ENCODE data around the gene SLTM. TPM values are rescaled to one million over a fixed set of nuclear protein-coding genes. Genes with fewer than 3 reads are reported as not detected.
"Not testable (repeated sequence)": the region's sequence is repeated elsewhere in the genome, so short reads cannot be mapped to it uniquely, and the experiment has no call there.

Gene SLTM
- total and polyA plus RNA-seq, 8 donors, result 57.4 to 154 (median 130) TPM

- intact Hi-C loops (cut with DNase I), result no loop called here
- Histone ChIP-seq H3K9me3 (no peaks in the 10 kb centered on the region), H3K4me3 (no peak overlapping the region), H3K36me3 (no peaks in the 10 kb centered on the region), H3K4me1 (no peaks in the 10 kb centered on the region), H3K27me3 (no peaks in the 10 kb centered on the region), H3K27ac (no peak overlapping the region)
- no peak for DNase-seq
- no peak for TF ChIP-seq CTCF (IDR thresholded peaks at IDR 0.05)
- ATAC-seq, result no peak
These were observed 25.3 kb upstream of the SLTM start for GRCh38 chr15:58958811-58959210.

DNA sequence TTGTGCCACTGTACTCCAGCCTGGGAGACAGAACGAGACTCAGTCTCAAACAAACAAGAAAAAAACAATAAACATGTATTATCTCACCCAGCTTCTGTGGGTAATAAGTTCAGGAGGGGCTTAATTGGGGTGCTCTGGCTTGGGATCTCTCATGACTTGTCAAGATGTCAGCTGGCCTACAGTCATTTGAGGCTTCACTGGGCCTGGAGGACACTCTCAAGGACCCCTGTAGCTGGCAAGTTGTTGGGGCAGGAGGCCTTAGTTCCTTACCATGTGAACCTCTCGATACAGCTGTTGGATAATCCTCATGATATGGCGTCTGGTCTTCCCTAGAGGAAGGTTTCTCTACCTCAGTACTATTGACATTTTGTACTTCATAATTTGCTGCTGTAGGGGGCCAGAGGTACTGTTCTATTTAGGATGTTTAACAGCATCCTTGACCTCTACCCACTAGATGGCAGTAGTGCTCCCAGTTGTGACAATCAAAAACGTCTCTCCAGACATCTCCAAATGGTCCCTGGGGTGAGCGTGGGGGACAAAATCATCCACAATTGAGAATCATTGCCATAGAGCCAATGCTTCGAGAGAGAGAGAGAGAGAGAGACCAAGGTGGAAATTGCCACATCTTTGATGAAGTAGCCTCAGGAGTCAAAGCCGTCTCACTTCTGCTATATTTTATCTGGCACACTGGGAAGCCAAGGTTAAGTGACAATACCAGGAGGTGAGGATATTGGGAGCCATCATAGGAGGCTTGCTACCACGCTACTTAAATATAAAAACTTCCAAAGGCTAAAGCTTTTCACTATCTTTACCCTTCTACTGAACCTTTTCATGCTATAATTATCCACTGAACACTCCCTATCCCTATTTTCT lies 23.9 kb upstream of the SLTM start:
- TF ChIP-seq CTCF (IDR thresholded peaks at IDR 0.05), result peak; percentile 61 to 72
- ATAC-seq (peak; percentile 86), DNase-seq (peak in 1 of 4 donors; percentile 56)
- Histone ChIP-seq H3K9me3 (no peaks in the 10 kb centered on the region), H3K4me1 (no peaks in the 10 kb centered on the region), H3K4me3 (no peak overlapping the region), H3K27me3 (no peaks in the 10 kb centered on the region), H3K36me3 (no peaks in the 10 kb centered on the region), H3K27ac (no peak overlapping the region)
- intact Hi-C loops (cut with DNase I), result no loop called here

DNA sequence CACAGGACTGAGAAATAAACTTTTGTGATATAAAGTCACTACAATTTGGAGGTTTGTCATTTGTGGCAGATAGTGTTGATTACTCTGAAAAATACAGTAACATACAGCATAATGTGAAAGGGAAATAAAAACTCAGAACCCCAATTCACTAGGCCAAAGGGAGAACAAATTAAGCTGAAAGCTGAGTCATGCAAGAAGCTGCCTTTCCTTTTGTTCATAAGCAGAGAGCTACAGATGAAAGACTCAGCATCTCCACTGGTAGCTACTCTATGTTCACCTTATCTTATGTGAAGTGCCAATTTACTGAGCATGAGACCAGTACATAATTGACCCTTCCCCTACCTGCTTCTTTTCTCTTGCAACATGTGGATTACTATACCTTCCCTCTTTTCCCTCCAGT lies 19.3 kb upstream of the SLTM start:
- H3K9me3 ChIP-seq, result no peaks in the 10 kb centered on the region
- no peaks in the 10 kb centered on the region for H3K36me3 ChIP-seq
- intact Hi-C loops (cut with DNase I), result no loop called here
- no peaks in the 10 kb centered on the region for H3K4me1 ChIP-seq
- TF ChIP-seq CTCF (IDR thresholded peaks at IDR 0.05), result no peak
- peak; percentile 20 for ATAC-seq
- no peak for DNase-seq
- no peak overlapping the region for H3K27ac ChIP-seq
- H3K27me3 ChIP-seq, result no peaks in the 10 kb centered on the region
- H3K4me3 ChIP-seq, result no peak overlapping the region

DNA sequence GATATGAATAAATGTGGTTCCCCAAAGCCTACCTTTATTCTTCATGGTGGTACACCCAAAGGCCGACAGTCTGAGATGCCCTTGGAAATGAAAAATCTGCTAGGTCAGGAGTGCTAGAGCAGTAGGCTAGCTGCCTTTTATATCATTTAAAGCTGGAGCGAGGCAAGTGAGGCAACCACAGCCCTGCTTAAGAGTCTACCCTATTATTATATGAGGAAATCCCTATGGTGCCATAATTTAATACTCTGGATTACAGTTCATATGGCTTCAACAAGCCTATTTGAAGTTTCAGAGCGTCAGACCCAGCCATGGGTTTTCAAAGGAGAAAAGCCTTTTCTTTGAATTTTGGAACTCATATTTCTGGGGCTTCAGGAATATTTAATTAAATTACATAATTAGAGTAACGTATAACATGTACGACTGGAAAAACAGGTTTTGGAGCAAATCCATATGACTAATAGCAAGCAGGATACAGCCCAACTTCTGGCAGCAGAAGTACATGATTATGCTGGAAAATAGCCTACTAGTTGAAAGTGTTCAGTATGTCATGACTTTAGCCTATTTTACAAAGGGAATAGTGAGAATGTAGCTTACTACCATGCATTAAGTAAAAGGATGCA lies 18.0 kb upstream of the SLTM start:
- H3K4me3 ChIP-seq, result no peak overlapping the region
- H3K36me3 ChIP-seq, result no peaks in the 10 kb centered on the region
- intact Hi-C loops (cut with DNase I), result no loop called here
- H3K9me3 ChIP-seq, result no peaks in the 10 kb centered on the region
- H3K27me3 ChIP-seq, result no peaks in the 10 kb centered on the region
- H3K4me1 ChIP-seq, result no peaks in the 10 kb centered on the region
- peak in 2 of 4 donors; percentile 23 to 68 for DNase-seq
- no peak overlapping the region for H3K27ac ChIP-seq
- ATAC-seq, result peak; percentile 75
- TF ChIP-seq CTCF (IDR thresholded peaks at IDR 0.05), result no peak

- intact Hi-C loops (cut with DNase I), result no loop called here
These were observed 13.7 kb upstream of the SLTM start for GRCh38 chr15:58947179-58947578.

DNA sequence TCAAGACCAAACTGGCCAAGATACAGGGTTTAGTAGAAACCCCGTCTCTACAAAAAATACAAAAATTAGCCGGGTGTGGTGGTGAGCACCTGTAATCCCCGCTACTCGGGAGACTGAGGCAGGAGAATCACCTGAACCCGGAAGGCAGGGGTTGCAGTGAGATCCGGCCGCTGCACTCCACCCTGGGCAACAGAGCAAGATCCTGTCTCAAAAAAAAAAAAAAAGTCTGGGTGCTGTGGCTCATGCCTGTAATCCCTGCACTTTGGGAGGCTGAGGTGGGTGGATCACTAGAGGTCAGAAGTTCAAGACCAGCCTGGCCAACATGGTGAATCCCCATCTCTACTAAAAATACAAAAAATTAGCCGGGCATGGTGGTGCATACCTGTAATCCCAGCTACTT lies 1.5 kb upstream of the SLTM start:
- H3K9me3 ChIP-seq; intact Hi-C loops (cut with DNase I); H3K27ac ChIP-seq; H3K36me3 ChIP-seq; ATAC-seq; DNase-seq; H3K4me3 ChIP-seq; H3K27me3 ChIP-seq: not testable (repeated sequence)
- H3K4me1 ChIP-seq, result peaks cover 11 to 28% of the 10 kb centered on the region in 2 donors

More at GRCh38 chr15:58947179-58947578, 13.7 kb upstream of the SLTM start:
- ATAC-seq (no peak), DNase-seq (no peak)
- no peaks in the 10 kb centered on the region for H3K4me1 ChIP-seq
- H3K27me3 ChIP-seq, result no peaks in the 10 kb centered on the region
- no peaks in the 10 kb centered on the region for H3K36me3 ChIP-seq
- no peak overlapping the region for H3K27ac ChIP-seq
- TF ChIP-seq CTCF (IDR thresholded peaks at IDR 0.05), result no peak
- H3K9me3 ChIP-seq, result no peaks in the 10 kb centered on the region
- no peak overlapping the region for H3K4me3 ChIP-seq

Measured in left lung (tissue), 10 donors.